GM12878 (cell line): ENCODE data around the gene EPB41L2. TPM values are rescaled to one million over a fixed set of nuclear protein-coding genes. Genes with fewer than 3 reads are reported as not detected.

Source experiments
- ATAC-seq: fragments of 200-7000 bp; cut with Tn5 transposase; 3 replicates; pipeline ENCODE4 v1.9.1; 2020; ENCODE audit warnings: mild to moderate bottlenecking, moderate library complexity
- BruUV-seq: library from RNA; stranded (reverse); fragments of 400-500 nt; replicated peaks from 2 replicates; lab custom pipeline; 2021; lab: Mats Ljungman, UMichigan
- CTCF ChIA-PET: fragments of 300-600 bp; sonication (Branson Sonifier 250); formaldehyde crosslinking; extraction: SDS; loops from one replicate; lab custom pipeline; 2021; ENCODE audit warnings: inconsistent platforms; lab: Yijun Ruan, JAX
- POLR2A ChIA-PET: fragments of 350-600 bp; formaldehyde crosslinking; extraction: SDS; loops from one replicate; lab custom pipeline; 2021; ENCODE audit warnings: inconsistent platforms; lab: Charles Lee
- RAD21 ChIA-PET: fragments of 300-600 bp; sonication (Branson Sonifier 250); formaldehyde crosslinking; loops from one replicate; lab custom pipeline; 2023; ENCODE audit warnings: antibody characterized with exemption; ENCODE audit not compliant: unreplicated experiment; lab: Charles Lee
- SMC1A ChIA-PET: fragments of 300-600 bp; sonication (Branson Sonifier 250); formaldehyde crosslinking; loops from one replicate; lab custom pipeline; 2023; ENCODE audit not compliant: unreplicated experiment, uncharacterized antibody; lab: Charles Lee
- DNase-seq: peaks from one replicate; pipeline ENCODE4 v3.0.0-alpha.2; 2011; ENCODE audit warnings: low read depth, low spot score
- FAIRE-seq: peaks from 3 replicates; lab custom pipeline; 2011; peaks lifted over from hg19 to GRCh38; lab: Jason Lieb, UNC
- H2AFZ ChIP-seq: 2 replicates; pipeline ENCODE4 v1.6.0; 2011; ENCODE audit warnings: low read depth, low read length, control low read depth; ENCODE audit not compliant: control insufficient read depth
- H3K27ac ChIP-seq: 2 replicates; pipeline ENCODE4 v1.5.1; 2011; ENCODE audit warnings: control low read depth; ENCODE audit not compliant: control insufficient read depth, insufficient read depth
- H3K27me3 ChIP-seq, 2 experiments: replicated peaks in 1 of 2; 2 replicates each; pipeline versions ENCODE4 v1.6.0 to v1.6.1; 2011; ENCODE audit warnings: low read length in 1 of 2; ENCODE audit not compliant: control insufficient read depth in 2 of 2, insufficient read depth in 2 of 2
- H3K36me3 ChIP-seq, 2 experiments: 2 replicates each; pipeline ENCODE4 v1.5.1; 2011; ENCODE audit warnings: low read length in 1 of 2; ENCODE audit not compliant: control insufficient read depth in 2 of 2, insufficient read depth in 2 of 2
- H3K4me1 ChIP-seq: 2 replicates; pipeline ENCODE4 v1.6.1; 2011; ENCODE audit warnings: mild to moderate bottlenecking, low read length, moderate library complexity, mixed read lengths; ENCODE audit not compliant: control insufficient read depth, insufficient read depth
- H3K4me2 ChIP-seq: 2 replicates; pipeline ENCODE4 v1.6.0; 2011; ENCODE audit warnings: control low read depth; ENCODE audit not compliant: control insufficient read depth, insufficient read depth
- H3K4me3 ChIP-seq: fragments of 200-600 bp; sonication (generic); 2 replicates; pipeline ENCODE4 v1.5.1; 2016
- H3K79me2 ChIP-seq: 2 replicates; pipeline ENCODE4 v1.6.0; 2011; ENCODE audit warnings: low read length; ENCODE audit not compliant: control insufficient read depth, insufficient read depth
- H3K9ac ChIP-seq: 2 replicates; pipeline ENCODE4 v1.8.0; 2011; ENCODE audit warnings: low read length, control low read depth, mixed read lengths; ENCODE audit not compliant: control insufficient read depth, insufficient read depth
- H3K9me3 ChIP-seq: replicated peaks from 3 replicates; pipeline ENCODE4 v1.5.1; 2011; ENCODE audit warnings: mild to moderate bottlenecking, low read length; ENCODE audit not compliant: control insufficient read depth, insufficient read depth
- H4K20me1 ChIP-seq: 2 replicates; pipeline ENCODE4 v1.6.0; 2011; ENCODE audit not compliant: control insufficient read depth, insufficient read depth
- ATF7 ChIP-seq: fragments of 450-650 bp; IDR thresholded peaks from 2 replicates; pipeline ENCODE4 v1.6.1; 2016; ENCODE audit warnings: low read depth, mild to moderate bottlenecking
- BHLHE40 ChIP-seq, 2 experiments: fragments of 450-650 bp in 1 of 2; IDR thresholded peaks; 2 replicates each; pipeline ENCODE4 v1.6.1; 2011 to 2017; ENCODE audit warnings: low read depth in 2 of 2, borderline replicate concordance in 1 of 2, improper control_type of control experiment in 1 of 2, low read length in 1 of 2, mild to moderate bottlenecking in 1 of 2
- DPF2 ChIP-seq: fragments of 450-650 bp; IDR thresholded peaks from 2 replicates; pipeline ENCODE4 v1.6.1; 2017; ENCODE audit warnings: mild to moderate bottlenecking
- IKZF1 ChIP-seq: fragments of 450-650 bp; conservative IDR thresholded peaks from 2 replicates; pipeline ENCODE4 v1.6.1; 2017; ENCODE audit warnings: antibody characterized with exemption, mild to moderate bottlenecking
- IKZF2 ChIP-seq, 2 experiments: fragments of 450-650 bp; IDR thresholded peaks; 2 replicates each; pipeline ENCODE4 v1.6.1; 2017; ENCODE audit warnings: mild to moderate bottlenecking in 2 of 2, moderate library complexity in 2 of 2
- IRF4 ChIP-seq: IDR thresholded peaks from 2 replicates; pipeline ENCODE4 v1.6.1; 2011; ENCODE audit warnings: low read depth, low read length
- MTA2 ChIP-seq: fragments of 450-650 bp; IDR thresholded peaks from 2 replicates; pipeline ENCODE4 v1.6.1; 2016; ENCODE audit warnings: low read depth, mild to moderate bottlenecking, moderate library complexity
- NFYB ChIP-seq: IDR thresholded peaks from 2 replicates; pipeline ENCODE4 v1.6.1; 2011; ENCODE audit warnings: low read depth, mild to moderate bottlenecking, low read length, improper control_type of control experiment, moderate library complexity; ENCODE audit not compliant: insufficient read depth
- POU2F2 ChIP-seq: IDR thresholded peaks from 3 replicates; pipeline ENCODE4 v1.6.1; 2011; ENCODE audit warnings: low read depth, mild to moderate bottlenecking, low read length, borderline replicate concordance
- RUNX3 ChIP-seq: IDR thresholded peaks from 2 replicates; pipeline ENCODE4 v1.6.1; 2012; ENCODE audit warnings: low read length, inconsistent platforms
- SUZ12 ChIP-seq: fragments of 200-600 bp; sonication (generic); IDR thresholded peaks from one replicate; pipeline ENCODE4 v1.6.1; 2018; ENCODE audit warnings: antibody characterized with exemption, mild to moderate bottlenecking; ENCODE audit not compliant: unreplicated experiment
- TAF1 ChIP-seq: IDR thresholded peaks from 2 replicates; pipeline ENCODE4 v1.6.1; 2011; ENCODE audit warnings: mild to moderate bottlenecking, low read depth, low read length, borderline replicate concordance
- TCF7 ChIP-seq: IDR thresholded peaks from 2 replicates; pipeline ENCODE4 v1.6.1; 2014; ENCODE audit warnings: antibody characterized with exemption, borderline replicate concordance
- USF2 ChIP-seq: IDR thresholded peaks from 2 replicates; pipeline ENCODE4 v1.6.1; 2011; ENCODE audit warnings: low read depth, low read length, improper control_type of control experiment, borderline replicate concordance
- ZNF217 ChIP-seq: fragments of 450-650 bp; IDR thresholded peaks from 2 replicates; pipeline ENCODE4 v1.6.1; 2017; ENCODE audit warnings: antibody characterized with exemption, mild to moderate bottlenecking
- WGBS: methylation state at CpG from one replicate; pipeline ENCODE4 v1.1.6; 2016; ENCODE audit warnings: low lambda C conversion rate; ENCODE audit not compliant: insufficient replicate concordance, insufficient coverage; ENCODE audit errors: missing lambda C conversion rate; 5-methylcytosine and 5-hydroxymethylcytosine counted together
- in situ Hi-C: fragments of 300-500 bp; cut with MboI; formaldehyde crosslinking; loops from 9 replicates; pipeline ENCODE4 v1.14.3; 2018; ENCODE audit warnings: mixed read lengths
- intact Hi-C: fragments of 100-400 bp; cut with micrococcal nuclease; formaldehyde crosslinking; loops from one replicate; pipeline ENCODE4 v1.14.2; 2022; ENCODE audit not compliant: unreplicated experiment
- polyA plus RNA-seq, 11 experiments: library from polyadenylated mRNA; depleted of rRNA in 4 of 11; unstranded in 6 of 11; stranded (reverse) in 5 of 11; fragments of >200 nt; fragmentation: Nextera tagmentation in 4 of 11; fragmentation: Illumina TruSeq in 1 of 11; extraction: Ambion mirVana in 4 of 11; extraction: Trizol in 1 of 11; gene quantifications; 1 replicate in 1 of 11; 2 replicates in 10 of 11; pipeline versions ENCODE4 v1.2.1 to v1.2.3, GENCODE V29; 2011 to 2016; ENCODE audit warnings: inconsistent platforms in 2 of 11, missing spikeins in 2 of 11, low read depth in 1 of 11
- total RNA-seq, 4 experiments: library from RNA; depleted of rRNA in 3 of 4; stranded (reverse); fragments of >200 nt in 3 of 4; fragmentation: Illumina TruSeq in 1 of 4; extraction: Trizol in 1 of 4; gene quantifications; 2 replicates each; pipeline versions ENCODE4 v1.2.1 to v1.2.3, GENCODE V29; 2013 to 2021
- TF ChIP-seq, protein P1 (sequence below): fragments of 450-650 bp; IDR thresholded peaks from 2 replicates; pipeline ENCODE4 v1.6.1; 2016; ENCODE audit warnings: mild to moderate bottlenecking

Gene EPB41L2
- total and polyA plus RNA-seq, 10 of the 15 experiments (the other 5 are each of a cell fraction or from before 2014, with no cell fraction given): 7.4 to 41.6 (median 19.0) TPM

GRCh38 chr6:130908958-130909357 is 154.1 kb downstream of the EPB41L2 start:
- no peaks in the 10 kb centered on the region for H3K36me3 ChIP-seq
- ChIA-PET POLR2A (no interaction called here), SMC1A (no interaction called here), CTCF (no interaction called here), RAD21 (no interaction called here)
- intact Hi-C loops: loop anchor here (5.0 to 10.0 kb wide), 2 partner anchors 153 to 456 kb away; partner anchors contain the start of gene EPB41L2
- no peaks in the 10 kb centered on the region for H4K20me1 ChIP-seq
- no peak overlapping the region for H3K9ac ChIP-seq
- in situ Hi-C loops: no loop called here
- no peak for TF ChIP-seq SUZ12
- no peak for TF ChIP-seq ZNF217
- no peak for TF ChIP-seq USF2
- no peak for TF ChIP-seq TCF7
- TF ChIP-seq DPF2: no peak
- no peak for DNase-seq
- no peak for FAIRE-seq
- 95% methylated on average over 2 of the region's 2 CpGs for WGBS
- H3K79me2 ChIP-seq: no peaks in the 10 kb centered on the region
- H3K4me3 ChIP-seq: no peak overlapping the region
- no peak overlapping the region for H2AFZ ChIP-seq
- no TSS peak for BruUV-seq
- H3K4me2 ChIP-seq: no peak overlapping the region
- ATAC-seq: no peak
- H3K9me3 ChIP-seq: no peaks in the 10 kb centered on the region
- H3K27ac ChIP-seq: no peak overlapping the region
- peaks cover 18% of the 10 kb centered on the region for H3K4me1 ChIP-seq
- H3K27me3 ChIP-seq: no peaks in the 10 kb centered on the region

DNA sequence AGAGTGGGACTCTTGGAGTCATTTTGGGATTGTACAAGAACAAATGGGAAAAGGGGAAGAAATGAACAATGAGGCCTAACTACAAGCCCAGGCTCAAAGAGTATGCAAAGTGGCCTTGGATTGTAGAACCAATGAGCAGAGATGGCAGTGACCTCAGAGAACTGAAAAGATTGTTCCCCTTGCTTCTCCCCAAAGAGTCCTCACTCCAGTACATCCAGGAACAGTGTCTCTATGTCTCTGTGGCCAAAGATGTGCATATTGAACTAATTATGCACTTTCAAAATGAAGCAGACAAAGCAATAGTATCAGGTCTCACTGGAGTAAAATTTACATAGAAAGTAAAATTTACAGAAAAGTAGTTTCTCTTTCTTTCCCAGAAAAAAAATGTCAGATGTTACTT is 154.9 kb downstream of the EPB41L2 start:
- ChIA-PET CTCF (interaction anchor here (0.6 kb wide), 1 partner anchor 1313 kb away, joined by 3 read pairs; no protein-coding TSS in a partner anchor), SMC1A (no interaction called here), POLR2A (no interaction called here), RAD21 (no interaction called here)
- Histone ChIP-seq H3K9ac (no peak overlapping the region), H3K4me2 (no peak overlapping the region), H3K36me3 (no peaks in the 10 kb centered on the region; a peak in 1 of 4 replicates), H2AFZ (no peak overlapping the region), H3K4me1 (peaks cover 18% of the 10 kb centered on the region), H3K9me3 (no peaks in the 10 kb centered on the region), H4K20me1 (no peaks in the 10 kb centered on the region), H3K27ac (no peak overlapping the region), H3K4me3 (no peak overlapping the region), H3K27me3 (no peaks in the 10 kb centered on the region), H3K79me2 (no peaks in the 10 kb centered on the region)
- no TSS peak for BruUV-seq
- TF ChIP-seq IKZF1 (peak; percentile 37), RUNX3 (peak; percentile 39), POU2F2 (peak; percentile 66; the same call in 1 of the 3 replicates), NFYB (peak; percentile 61), TAF1 (no peak), BHLHE40 (IDR thresholded peaks at IDR 0.05; ENCODE audit: borderline replicate concordance in 1 of 2, low read depth in 2 of 2, low read length in 1 of 2) (0 out of 4 replicates have a peak, but pooled peaks of 1 of the 2 experiments have one; percentile 8), MTA2 (0 out of 2 replicates have a peak, but pooled peaks have one; percentile 18), ATF7 (0 out of 2 replicates have a peak, but pooled peaks have one; percentile 13), IKZF2 (IDR thresholded peaks at IDR 0.05) (peak; percentile 50 to 55; a peak in 3 of 4 replicates), IRF4 (peak; percentile 15; the same call in 1 of the 2 replicates)
- TF ChIP-seq, protein P1, sequence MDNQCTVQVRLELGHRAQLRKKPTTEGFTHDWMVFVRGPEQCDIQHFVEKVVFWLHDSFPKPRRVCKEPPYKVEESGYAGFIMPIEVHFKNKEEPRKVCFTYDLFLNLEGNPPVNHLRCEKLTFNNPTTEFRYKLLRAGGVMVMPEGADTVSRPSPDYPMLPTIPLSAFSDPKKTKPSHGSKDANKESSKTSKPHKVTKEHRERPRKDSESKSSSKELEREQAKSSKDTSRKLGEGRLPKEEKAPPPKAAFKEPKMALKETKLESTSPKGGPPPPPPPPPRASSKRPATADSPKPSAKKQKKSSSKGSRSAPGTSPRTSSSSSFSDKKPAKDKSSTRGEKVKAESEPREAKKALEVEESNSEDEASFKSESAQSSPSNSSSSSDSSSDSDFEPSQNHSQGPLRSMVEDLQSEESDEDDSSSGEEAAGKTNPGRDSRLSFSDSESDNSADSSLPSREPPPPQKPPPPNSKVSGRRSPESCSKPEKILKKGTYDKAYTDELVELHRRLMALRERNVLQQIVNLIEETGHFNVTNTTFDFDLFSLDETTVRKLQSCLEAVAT: no peak
- ATAC-seq (peak; percentile 80), DNase-seq (peak; percentile 27), FAIRE-seq (no peak)
- intact Hi-C loops: loop anchor here (5.0 to 10.0 kb wide), 2 partner anchors 154 to 457 kb away; partner anchors contain the start of gene EPB41L2
- in situ Hi-C loops: no loop called here
